Measurements from ENCODE around the gene NID1. TPM values are rescaled to one million over a fixed set of nuclear protein-coding genes. Genes with fewer than 3 reads are reported as not detected.

The NID1 gene
- total and polyA plus RNA-seq, 9 of the 15 experiments (the other 6 are each of a cell fraction or from before 2014, with no cell fraction given), result 0.22 TPM; not detected in 8

DNA sequence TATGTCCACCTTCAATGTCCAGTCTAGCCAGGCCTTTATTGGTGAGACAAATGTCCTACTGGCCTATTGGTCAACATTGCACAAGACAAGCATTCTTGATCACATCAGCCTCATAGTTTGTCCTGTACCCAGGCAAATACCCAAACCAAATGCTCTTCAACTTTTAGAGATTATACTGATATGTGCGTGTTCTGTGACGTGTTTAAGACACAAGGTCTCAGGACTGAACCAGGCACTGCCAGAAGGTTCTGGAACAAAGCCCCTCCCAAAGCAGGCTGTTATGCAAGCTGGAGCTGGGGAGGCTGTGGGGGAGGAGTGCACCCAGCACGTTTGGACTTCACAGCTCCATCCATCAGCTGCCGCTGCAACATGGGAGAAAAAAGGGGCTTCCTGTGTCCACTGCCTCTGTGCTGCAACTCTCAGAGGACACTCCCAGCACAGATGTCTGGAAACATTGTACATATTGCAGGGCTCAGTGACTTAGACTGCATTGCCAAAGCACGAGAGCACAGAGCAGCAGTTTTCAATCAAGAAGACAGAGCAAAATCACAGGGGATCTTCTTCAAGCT lies 45.9 kb downstream of the NID1 start (continued):
- TF ChIP-seq, protein P1, sequence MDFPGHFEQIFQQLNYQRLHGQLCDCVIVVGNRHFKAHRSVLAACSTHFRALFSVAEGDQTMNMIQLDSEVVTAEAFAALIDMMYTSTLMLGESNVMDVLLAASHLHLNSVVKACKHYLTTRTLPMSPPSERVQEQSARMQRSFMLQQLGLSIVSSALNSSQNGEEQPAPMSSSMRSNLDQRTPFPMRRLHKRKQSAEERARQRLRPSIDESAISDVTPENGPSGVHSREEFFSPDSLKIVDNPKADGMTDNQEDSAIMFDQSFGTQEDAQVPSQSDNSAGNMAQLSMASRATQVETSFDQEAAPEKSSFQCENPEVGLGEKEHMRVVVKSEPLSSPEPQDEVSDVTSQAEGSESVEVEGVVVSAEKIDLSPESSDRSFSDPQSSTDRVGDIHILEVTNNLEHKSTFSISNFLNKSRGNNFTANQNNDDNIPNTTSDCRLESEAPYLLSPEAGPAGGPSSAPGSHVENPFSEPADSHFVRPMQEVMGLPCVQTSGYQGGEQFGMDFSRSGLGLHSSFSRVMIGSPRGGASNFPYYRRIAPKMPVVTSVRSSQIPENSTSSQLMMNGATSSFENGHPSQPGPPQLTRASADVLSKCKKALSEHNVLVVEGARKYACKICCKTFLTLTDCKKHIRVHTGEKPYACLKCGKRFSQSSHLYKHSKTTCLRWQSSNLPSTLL (IDR thresholded peaks at IDR 0.05), result no peak
- TF ChIP-seq ZNF830 (CRISPR knock-in tag; IDR thresholded peaks at IDR 0.05), result no peak
- no peak for TF ChIP-seq IRF2 (CRISPR knock-in tag; IDR thresholded peaks at IDR 0.05)
- no peak for TF ChIP-seq CCNT2 (IDR thresholded peaks at IDR 0.05; ENCODE audit: borderline replicate concordance, extremely low read depth, insufficient read length, low read depth, low read length)
- TF ChIP-seq ZNF592 (IDR thresholded peaks at IDR 0.05), result no peak

Data from K562 (cell line).